ENCODE results near the gene YIF1A.
"Not testable (repeated sequence)": the region's sequence is repeated elsewhere in the genome, so short reads cannot be mapped to it uniquely, and the experiment has no call there.

The YIF1A gene

GRCh38 chr11:66284526-66285078 lies 4.3 kb downstream of the YIF1A start:
- DNase-seq, result no peak

- no peak for DNase-seq
Measured at GRCh38 chr11:66283461-66284105, 5.4 kb downstream of the YIF1A start.

GRCh38 chr11:66282468-66283455 lies 6.2 kb downstream of the YIF1A start:
- peak; percentile 97 to 99 for DNase-seq

- DNase-seq, result no peak
Measured at GRCh38 chr11:66281776-66282467, 7.0 kb downstream of the YIF1A start.

GRCh38 chr11:66281001-66281400 lies 7.9 kb downstream of the YIF1A start:
- no peak for DNase-seq

- no peak for DNase-seq
Measured at GRCh38 chr11:66280428-66280827, 8.5 kb downstream of the YIF1A start.

GRCh38 chr11:66279092-66279734 lies 9.7 kb downstream of the YIF1A start:
- no peak for DNase-seq

GRCh38 chr11:66278363-66279091 lies 10.4 kb downstream of the YIF1A start:
- DNase-seq, result no peak

GRCh38 chr11:66277471-66278362 lies 11.2 kb downstream of the YIF1A start, which contains the start of gene CNIH2:
TSS of gene CNIH2 (plus strand) at chr11:66278175. CDS start at chr11:66278457, 282 bp downstream.
- peak; percentile 51 to 70 for DNase-seq

GRCh38 chr11:66277064-66277463 lies 11.9 kb downstream of the YIF1A start:
- DNase-seq, result not testable (repeated sequence)

- DNase-seq, result not testable (repeated sequence)
Measured at GRCh38 chr11:66276619-66277018, 12.3 kb downstream of the YIF1A start.

- DNase-seq, result no peak
Measured at GRCh38 chr11:66275984-66276612, 12.8 kb downstream of the YIF1A start.

GRCh38 chr11:66275396-66275795 lies 13.5 kb downstream of the YIF1A start:
- no peak for DNase-seq

GRCh38 chr11:66274219-66274618 lies 14.7 kb downstream of the YIF1A start:
- no peak for DNase-seq

- no peak for DNase-seq
Measured at GRCh38 chr11:66272596-66272995, 16.3 kb downstream of the YIF1A start.

GRCh38 chr11:66271816-66272215 lies 17.1 kb downstream of the YIF1A start:
- DNase-seq, result no peak

- peak in 1 of 2 experiments; percentile 50 for DNase-seq
Measured at GRCh38 chr11:66268952-66269905, 19.7 kb downstream of the YIF1A start.

GRCh38 chr11:66268244-66268951 lies 20.5 kb downstream of the YIF1A start, which contains the start of gene RAB1B:
TSS of gene RAB1B (plus strand) at chr11:66268639. CDS start at chr11:66268680, 41 bp downstream.
- DNase-seq, result peak; percentile 100

Data from activated T-cell treated with anti-CD3 and anti-CD28 coated beads, Interleukin-2, amount 50 U/mL, for 48 hours (primary cell).